Transverse colon (tissue), 4 donors: Measurements from ENCODE around the gene KCNJ6. TPM values are rescaled to one million over a fixed set of nuclear protein-coding genes. Genes with fewer than 3 reads are reported as not detected.

Experiments used
- DNase-seq: peaks from one replicate; pipeline ENCODE4 v3.0.0-alpha.2; 2019
- H3K27ac ChIP-seq, 4 donors: fragments of 200-600 bp; sonication (generic); 2 replicates each; pipeline ENCODE4 v1.5.1; 2016 to 2018; ENCODE audit warnings: inconsistent platforms in 4 of 4
- H3K27me3 ChIP-seq: fragments of 200-600 bp; sonication (generic); 2 replicates; pipeline ENCODE4 v1.5.1; 2017; ENCODE audit warnings: inconsistent platforms
- H3K36me3 ChIP-seq, 4 donors: fragments of 200-600 bp; sonication (generic); 2 replicates each; pipeline ENCODE4 v1.5.1; 2017 to 2019; ENCODE audit warnings: inconsistent platforms in 4 of 4
- H3K4me1 ChIP-seq, 4 donors: fragments of 200-600 bp; sonication (generic); 2 replicates each; pipeline ENCODE4 v1.5.1; 2017 to 2020; ENCODE audit warnings: inconsistent platforms in 4 of 4
- H3K4me3 ChIP-seq, 4 donors: fragments of 200-600 bp; sonication (generic); 1 replicate in 1 of 4; 2 replicates in 3 of 4; pipeline versions ENCODE4 v1.5.1 to v1.6.1; 2017 to 2019; ENCODE audit warnings: inconsistent platforms in 4 of 4
- H3K9me3 ChIP-seq, 2 donors: fragments of 200-600 bp; sonication (generic); 2 replicates each; pipeline ENCODE4 v1.5.1; 2017 to 2019; ENCODE audit warnings: inconsistent platforms in 2 of 2
- CTCF ChIP-seq, 5 experiments: fragments of 200-600 bp in 3 of 5; fragments of 450-650 bp in 2 of 5; sonication (generic) in 3 of 5; IDR thresholded peaks; 1 replicate in 2 of 5; 2 replicates in 3 of 5; pipeline ENCODE4 v1.5.1; 2016 to 2017; ENCODE audit warnings: antibody characterized with exemption in 5 of 5, inconsistent platforms in 3 of 5, mild to moderate bottlenecking in 2 of 5, moderate library complexity in 1 of 5
- EP300 ChIP-seq: sonication (generic); formaldehyde crosslinking; IDR thresholded peaks from one replicate; pipeline ENCODE4 v1.6.1; 2017; ENCODE audit warnings: antibody characterized with exemption, low read depth
- POLR2A ChIP-seq: fragments of 450-650 bp; IDR thresholded peaks from one replicate; pipeline ENCODE4 v1.6.1; 2016; ENCODE audit warnings: antibody characterized with exemption, mild to moderate bottlenecking, moderate library complexity
- POLR2AphosphoS5 ChIP-seq, 3 donors: sonication (generic); formaldehyde crosslinking; IDR thresholded peaks; one replicate each; pipeline ENCODE4 v1.6.1; 2016; ENCODE audit warnings: antibody characterized with exemption in 3 of 3
- WGBS, 2 donors: methylation state at CpG; one replicate each; pipeline ENCODE4 v1.1.5; 2018; ENCODE audit warnings: low coverage in 1 of 2; 5-methylcytosine and 5-hydroxymethylcytosine counted together
- in situ Hi-C, 4 donors: fragments of 200-750 bp; cut with MboI; loops; one replicate each; pipeline versions ENCODE4 v1.15.0 to v1.15.1; 2017; ENCODE audit warnings: low sequenced_read_pairs in 3 of 4, low pct_ligation_motif_present in 1 of 4, low pct_unique_long_range_greater_than_20kb in 1 of 4
- intact Hi-C: fragments of 100-400 bp; cut with DNase I; formaldehyde crosslinking; loops from one replicate; pipeline ENCODE4 v1.15.1; 2023; ENCODE audit warnings: low total_unique reads
- total RNA-seq, 4 donors: library from RNA; depleted of rRNA; stranded (reverse); fragments of >200 nt; gene quantifications; one replicate each; pipeline ENCODE4 v1.1.0, GENCODE V29; 2016

Gene KCNJ6
- total RNA-seq, 4 donors from 2014 or later, result 0.14 to 0.16 TPM; not detected in 2

- Histone ChIP-seq H3K4me3 (no peak overlapping the region), H3K27me3 (no peaks in the 10 kb centered on the region), H3K27ac (no peak overlapping the region), H3K4me1 (no peaks in the 10 kb centered on the region), H3K36me3 (no peaks in the 10 kb centered on the region), H3K9me3 (no peaks in the 10 kb centered on the region)
- TF ChIP-seq POLR2A (no peak), CTCF (IDR thresholded peaks at IDR 0.05) (no peak), EP300 (no peak), POLR2AphosphoS5 (IDR thresholded peaks at IDR 0.05) (no peak)
- in situ Hi-C loops, result no loop called here
- no peak for DNase-seq
- intact Hi-C loops, result no loop called here
- 59 to 79% methylated on average over 2 to 6 of the region's 6 CpGs for WGBS, 2 donors
Observed at GRCh38 chr21:37626320-37626719, 289.9 kb downstream of the KCNJ6 start.

GRCh38 chr21:37623689-37624088 is 292.6 kb downstream of the KCNJ6 start:
- no peak for TF ChIP-seq POLR2A
- no peak overlapping the region for H3K4me3 ChIP-seq
- H3K4me1 ChIP-seq, result no peaks in the 10 kb centered on the region
- WGBS, 2 donors, result 74 to 77% methylated on average over 3 of the region's 3 CpGs
- in situ Hi-C loops, result no loop called here
- no peak for DNase-seq
- no peak overlapping the region for H3K27ac ChIP-seq
- H3K9me3 ChIP-seq, result no peaks in the 10 kb centered on the region
- no peaks in the 10 kb centered on the region for H3K36me3 ChIP-seq
- intact Hi-C loops, result no loop called here
- no peaks in the 10 kb centered on the region for H3K27me3 ChIP-seq

GRCh38 chr21:37623183-37623582 is 293.1 kb downstream of the KCNJ6 start:
- in situ Hi-C loops, result no loop called here
- WGBS, 2 donors, result 65 to 73% methylated on average over 2 to 3 of the region's 3 CpGs
- no peak for DNase-seq
- intact Hi-C loops, result no loop called here
- Histone ChIP-seq H3K36me3 (no peaks in the 10 kb centered on the region), H3K4me1 (no peaks in the 10 kb centered on the region), H3K27ac (no peak overlapping the region), H3K27me3 (no peaks in the 10 kb centered on the region), H3K9me3 (no peaks in the 10 kb centered on the region), H3K4me3 (no peak overlapping the region)
- TF ChIP-seq EP300, result no peak
- TF ChIP-seq POLR2AphosphoS5 (IDR thresholded peaks at IDR 0.05), result no peak
- no peak for TF ChIP-seq CTCF (IDR thresholded peaks at IDR 0.05)
- no peak for TF ChIP-seq POLR2A

- H3K27ac ChIP-seq, result no peak overlapping the region
- H3K4me3 ChIP-seq, result no peak overlapping the region
- in situ Hi-C loops (no loop called here), intact Hi-C loops (no loop called here)
- H3K4me1 ChIP-seq, result no peaks in the 10 kb centered on the region
- TF ChIP-seq POLR2AphosphoS5 (IDR thresholded peaks at IDR 0.05) (no peak), CTCF (IDR thresholded peaks at IDR 0.05) (no peak)
- H3K36me3 ChIP-seq, result no peaks in the 10 kb centered on the region
- no peaks in the 10 kb centered on the region for H3K9me3 ChIP-seq
- WGBS, 2 donors, result 88 to 100% methylated on average over 2 to 8 of the region's 8 CpGs
- H3K27me3 ChIP-seq, result no peaks in the 10 kb centered on the region
- no peak for DNase-seq
Observed at GRCh38 chr21:37622755-37623154, 293.5 kb downstream of the KCNJ6 start.

GRCh38 chr21:37620401-37620800 is 295.9 kb downstream of the KCNJ6 start:
- H3K4me3 ChIP-seq, result no peak overlapping the region
- no peak overlapping the region for H3K27ac ChIP-seq
- no peaks in the 10 kb centered on the region for H3K36me3 ChIP-seq
- in situ Hi-C loops (no loop called here), intact Hi-C loops (no loop called here)
- H3K27me3 ChIP-seq, result no peaks in the 10 kb centered on the region
- no peak for DNase-seq
- H3K9me3 ChIP-seq, result no peaks in the 10 kb centered on the region
- TF ChIP-seq POLR2A, result no peak
- no peak for TF ChIP-seq EP300
- TF ChIP-seq CTCF (IDR thresholded peaks at IDR 0.05), result no peak
- no peaks in the 10 kb centered on the region for H3K4me1 ChIP-seq
